ENCODE measurements around the gene ITGA1. TPM values are rescaled to one million over a fixed set of nuclear protein-coding genes. Genes with fewer than 3 reads are reported as not detected.
A peak's percentile ranks its signal among the peaks of the same experiment; 100 is the strongest.

Gene ITGA1
- total and polyA plus RNA-seq, 2 of the 13 experiments (the other 11 are each of a cell fraction or from before 2014, with no cell fraction given) = 23.1 to 28.6 TPM

DNA sequence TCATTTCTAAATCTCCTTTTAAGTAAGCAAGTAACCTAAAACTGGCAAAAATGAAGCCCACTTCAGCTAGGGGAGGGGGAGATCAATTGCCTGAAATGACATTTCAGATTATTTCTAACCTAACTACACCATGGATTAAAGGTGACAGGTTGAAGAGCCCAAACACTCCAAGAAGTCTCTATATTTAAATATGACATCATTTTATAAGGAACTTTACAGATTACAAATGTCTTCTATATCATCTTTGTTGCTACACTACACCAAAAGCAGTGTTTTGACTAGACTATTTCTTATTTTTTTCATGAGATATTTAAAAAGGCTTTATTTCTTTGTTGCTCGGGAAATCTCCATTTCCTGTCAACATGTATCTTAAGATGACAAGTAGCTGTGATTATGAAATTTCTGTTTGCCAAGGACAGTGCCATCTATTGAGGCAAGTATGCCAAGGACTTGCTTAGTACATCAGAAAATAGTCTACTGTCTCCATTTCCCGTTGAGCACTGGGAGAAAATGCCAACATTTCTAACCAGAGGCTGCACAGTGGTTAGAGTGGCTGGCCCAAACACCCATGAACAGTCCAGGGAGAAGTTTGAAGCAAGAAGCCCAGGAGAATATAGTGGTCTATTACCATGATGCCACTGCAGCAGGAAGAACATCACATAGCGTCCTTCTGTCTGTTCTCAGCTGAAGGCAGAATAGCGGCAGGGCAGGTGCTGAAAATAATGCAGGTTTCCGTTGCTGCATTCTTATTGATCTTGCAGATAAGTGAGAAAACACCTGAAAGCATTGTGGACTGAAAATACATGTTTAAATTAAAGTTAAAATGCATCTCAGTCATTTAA is 108.1 kb downstream of the ITGA1 start:
- no peak overlapping the region for H3K9ac ChIP-seq (ENCODE audit: insufficient read depth, low read depth, low read length)
- intact Hi-C loops (cut with micrococcal nuclease; ENCODE audit: unreplicated experiment) = no loop called here
- no peaks in the 10 kb centered on the region for H3K27me3 ChIP-seq (ENCODE audit: control insufficient read depth in 1 of 2, insufficient read depth in 2 of 2, low read length in 2 of 2)
- in situ Hi-C loops (cut with HindIII; ENCODE audit: extremely low pct_ligation_motif_present, low pct_unique_long_range_greater_than_20kb) = no loop called here
- no peak overlapping the region for H3K4me2 ChIP-seq (ENCODE audit: low read depth, low read length)
- H3K27ac ChIP-seq (ENCODE audit: extremely low read length, insufficient read depth, low read length) = no peak overlapping the region
- no peak overlapping the region for H2AFZ ChIP-seq (ENCODE audit: low read length)
- ATAC-seq (no peak), FAIRE-seq (no peak), DNase-seq (ENCODE audit: low spot score) (no peak)
- POLR2A ChIA-PET = no interaction called here
- H3K9me3 ChIP-seq (ENCODE audit: low read length) = no peaks in the 10 kb centered on the region
- CTCF ChIA-PET (ENCODE audit: low intra/inter-chr PET ratio, low total read pairs) = no interaction called here
- H3K36me3 ChIP-seq (replicated peaks in 1 of 2; ENCODE audit: control insufficient read depth in 1 of 2, insufficient read depth in 2 of 2, low read length in 2 of 2) = peaks cover 0 to 9% of the 10 kb centered on the region in 2 experiments; a peak in 3 of 5 replicates
- no peak overlapping the region for H3K4me3 ChIP-seq (replicated peaks in 1 of 3; ENCODE audit: insufficient read depth in 1 of 3, low read depth in 2 of 3, low read length in 3 of 3)
- TF ChIP-seq ATF7 (IDR thresholded peaks at IDR 0.05) (peak; percentile 75), ATF7 (CRISPR knock-in tag; IDR thresholded peaks at IDR 0.05) (no peak), TCF12 (IDR thresholded peaks at IDR 0.05) (no peak), TCF12 (CRISPR knock-in tag; IDR thresholded peaks at IDR 0.05) (no peak), ZFP1 (CRISPR knock-in tag; IDR thresholded peaks at IDR 0.05) (no peak), LCORL (IDR thresholded peaks at IDR 0.05) (no peak), LCORL (CRISPR knock-in tag; IDR thresholded peaks at IDR 0.05) (no peak)
- no TSS peak for BruUV-seq (replicated peaks)
- no peaks in the 10 kb centered on the region for H3K79me2 ChIP-seq (ENCODE audit: insufficient read depth, low read length)
- no peaks in the 10 kb centered on the region for H4K20me1 ChIP-seq (ENCODE audit: insufficient read depth, low read length)
- H3K4me1 ChIP-seq (ENCODE audit: insufficient read depth, low read length) = peaks cover 14% of the 10 kb centered on the region
- WGBS (ENCODE audit: low lambda C conversion rate) = 99% methylated on average over 5 of the region's 5 CpGs

- no peak for ATAC-seq
- no peak for DNase-seq (ENCODE audit: low spot score)
- Histone ChIP-seq H3K9ac (ENCODE audit: insufficient read depth, low read depth, low read length) (no peak overlapping the region), H2AFZ (ENCODE audit: low read length) (no peak overlapping the region), H3K4me2 (ENCODE audit: low read depth, low read length) (no peak overlapping the region), H3K4me1 (ENCODE audit: insufficient read depth, low read length) (peaks cover 14% of the 10 kb centered on the region), H4K20me1 (ENCODE audit: insufficient read depth, low read length) (no peaks in the 10 kb centered on the region), H3K27ac (ENCODE audit: extremely low read length, insufficient read depth, low read length) (no peak overlapping the region), H3K36me3 (replicated peaks in 1 of 2; ENCODE audit: control insufficient read depth in 1 of 2, insufficient read depth in 2 of 2, low read length in 2 of 2) (peaks cover 0 to 9% of the 10 kb centered on the region in 2 experiments; a peak in 3 of 5 replicates), H3K9me3 (ENCODE audit: low read length) (no peaks in the 10 kb centered on the region), H3K4me3 (replicated peaks in 1 of 3; ENCODE audit: insufficient read depth in 1 of 3, low read depth in 2 of 3, low read length in 3 of 3) (no peak overlapping the region), H3K79me2 (ENCODE audit: insufficient read depth, low read length) (no peaks in the 10 kb centered on the region), H3K27me3 (ENCODE audit: control insufficient read depth in 1 of 2, insufficient read depth in 2 of 2, low read length in 2 of 2) (no peaks in the 10 kb centered on the region)
- ChIA-PET POLR2A (no interaction called here), CTCF (ENCODE audit: low intra/inter-chr PET ratio, low total read pairs) (no interaction called here)
- FAIRE-seq = no peak
- WGBS (ENCODE audit: low lambda C conversion rate) = 100% methylated on average over 2 of the region's 2 CpGs
- in situ Hi-C loops (cut with HindIII; ENCODE audit: extremely low pct_ligation_motif_present, low pct_unique_long_range_greater_than_20kb) (no loop called here), intact Hi-C loops (cut with micrococcal nuclease; ENCODE audit: unreplicated experiment) (no loop called here)
- BruUV-seq (replicated peaks) = no TSS peak
- TF ChIP-seq PHF8 (CRISPR knock-in tag; IDR thresholded peaks at IDR 0.05) (no peak), ADNP (CRISPR knock-in tag; IDR thresholded peaks at IDR 0.05) (no peak), SRSF4 (IDR thresholded peaks at IDR 0.05; ENCODE audit: low read depth, low read length, poor library complexity, severe bottlenecking) (no peak), NR2F6 (IDR thresholded peaks at IDR 0.05) (no peak), NR2F6 (CRISPR knock-in tag; IDR thresholded peaks at IDR 0.05) (no peak), PAWR (CRISPR knock-in tag; IDR thresholded peaks at IDR 0.05; ENCODE audit: borderline replicate concordance) (no peak), NFYC (CRISPR knock-in tag; IDR thresholded peaks at IDR 0.05) (no peak)
- TF ChIP-seq, protein P1, sequence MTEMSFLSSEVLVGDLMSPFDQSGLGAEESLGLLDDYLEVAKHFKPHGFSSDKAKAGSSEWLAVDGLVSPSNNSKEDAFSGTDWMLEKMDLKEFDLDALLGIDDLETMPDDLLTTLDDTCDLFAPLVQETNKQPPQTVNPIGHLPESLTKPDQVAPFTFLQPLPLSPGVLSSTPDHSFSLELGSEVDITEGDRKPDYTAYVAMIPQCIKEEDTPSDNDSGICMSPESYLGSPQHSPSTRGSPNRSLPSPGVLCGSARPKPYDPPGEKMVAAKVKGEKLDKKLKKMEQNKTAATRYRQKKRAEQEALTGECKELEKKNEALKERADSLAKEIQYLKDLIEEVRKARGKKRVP (CRISPR knock-in tag; IDR thresholded peaks at IDR 0.05) = no peak
- TF ChIP-seq, protein P2, sequence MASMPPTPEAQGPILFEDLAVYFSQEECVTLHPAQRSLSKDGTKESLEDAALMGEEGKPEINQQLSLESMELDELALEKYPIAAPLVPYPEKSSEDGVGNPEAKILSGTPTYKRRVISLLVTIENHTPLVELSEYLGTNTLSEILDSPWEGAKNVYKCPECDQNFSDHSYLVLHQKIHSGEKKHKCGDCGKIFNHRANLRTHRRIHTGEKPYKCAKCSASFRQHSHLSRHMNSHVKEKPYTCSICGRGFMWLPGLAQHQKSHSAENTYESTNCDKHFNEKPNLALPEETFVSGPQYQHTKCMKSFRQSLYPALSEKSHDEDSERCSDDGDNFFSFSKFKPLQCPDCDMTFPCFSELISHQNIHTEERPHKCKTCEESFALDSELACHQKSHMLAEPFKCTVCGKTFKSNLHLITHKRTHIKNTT (CRISPR knock-in tag; IDR thresholded peaks at IDR 0.05) = no peak
- TF ChIP-seq, protein P3, sequence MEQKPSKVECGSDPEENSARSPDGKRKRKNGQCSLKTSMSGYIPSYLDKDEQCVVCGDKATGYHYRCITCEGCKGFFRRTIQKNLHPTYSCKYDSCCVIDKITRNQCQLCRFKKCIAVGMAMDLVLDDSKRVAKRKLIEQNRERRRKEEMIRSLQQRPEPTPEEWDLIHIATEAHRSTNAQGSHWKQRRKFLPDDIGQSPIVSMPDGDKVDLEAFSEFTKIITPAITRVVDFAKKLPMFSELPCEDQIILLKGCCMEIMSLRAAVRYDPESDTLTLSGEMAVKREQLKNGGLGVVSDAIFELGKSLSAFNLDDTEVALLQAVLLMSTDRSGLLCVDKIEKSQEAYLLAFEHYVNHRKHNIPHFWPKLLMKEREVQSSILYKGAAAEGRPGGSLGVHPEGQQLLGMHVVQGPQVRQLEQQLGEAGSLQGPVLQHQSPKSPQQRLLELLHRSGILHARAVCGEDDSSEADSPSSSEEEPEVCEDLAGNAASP (CRISPR knock-in tag; IDR thresholded peaks at IDR 0.05; ENCODE audit: borderline replicate concordance) = no peak
Observed at GRCh38 chr5:52896534-52897237, 109.0 kb downstream of the ITGA1 start.

Data from HepG2 (cell line).